ENCODE data around the gene DSC2.
"Not testable (repeated sequence)": the region's sequence is repeated elsewhere in the genome, so short reads cannot be mapped to it uniquely, and the experiment has no call there.

DSC2 gene

DNA sequence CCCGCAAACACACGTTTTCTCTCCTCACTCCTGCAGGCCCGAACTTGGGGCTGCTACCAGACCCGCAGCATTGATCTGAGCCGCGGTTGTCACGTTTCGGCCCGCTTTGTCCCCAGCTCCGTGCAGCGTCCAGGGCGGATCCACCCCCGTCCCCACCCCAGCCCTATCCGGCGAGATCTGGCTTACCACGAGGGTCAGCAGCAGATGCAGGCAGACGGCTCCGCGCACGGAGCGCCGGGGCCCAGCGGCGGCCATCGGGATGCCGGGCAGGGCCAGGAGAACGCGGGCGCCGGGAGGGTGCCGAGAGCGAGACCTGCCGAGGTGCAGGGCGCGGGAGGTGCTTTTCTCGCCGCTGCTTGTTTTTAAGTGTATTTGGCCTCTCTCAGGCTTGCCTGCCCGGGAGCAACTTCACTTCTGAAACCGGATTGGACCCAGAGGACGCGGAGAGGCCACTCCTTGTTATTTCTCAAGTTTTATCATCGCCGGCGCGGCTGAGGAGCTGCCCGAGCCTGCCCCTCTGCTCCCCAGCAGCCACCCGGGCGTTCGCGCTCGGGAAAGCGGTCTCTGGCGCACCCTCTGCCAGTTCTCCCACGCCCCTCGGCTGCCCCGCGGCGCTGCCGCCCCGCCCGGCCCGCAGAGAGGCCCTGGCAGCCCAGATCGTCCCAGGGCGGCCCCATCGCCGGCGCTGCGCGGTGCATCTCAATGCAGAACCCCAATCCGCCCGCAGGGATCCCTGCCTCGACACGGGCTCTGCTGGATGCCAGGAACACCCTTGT, 59.6 kb downstream of the DSC2 start, which contains the start of gene DSC3:
TSS of gene DSC3 (minus strand) at position 337 of the 776 bp plus-strand sequence. CDS start at position 255, 82 bp downstream.
- no peak for DNase-seq (ENCODE audit: low spot score)

DNA sequence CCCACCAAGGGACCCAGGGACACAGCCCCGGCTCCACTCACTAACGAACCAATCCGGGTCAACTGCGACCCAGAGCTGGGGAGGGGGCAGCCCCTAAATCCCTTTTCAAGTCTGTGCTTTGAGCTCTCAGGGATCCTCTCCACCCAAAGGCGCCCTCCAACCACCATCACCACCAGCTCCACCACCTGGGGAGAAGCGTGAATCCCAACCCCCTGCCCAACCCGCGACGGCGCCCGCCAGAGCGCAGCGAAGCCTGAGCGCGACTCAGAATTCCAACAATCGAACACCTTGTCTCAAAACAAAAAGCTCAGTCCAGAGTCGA, 60.2 kb downstream of the DSC2 start:
- DNase-seq (ENCODE audit: low spot score), result no peak

DNA sequence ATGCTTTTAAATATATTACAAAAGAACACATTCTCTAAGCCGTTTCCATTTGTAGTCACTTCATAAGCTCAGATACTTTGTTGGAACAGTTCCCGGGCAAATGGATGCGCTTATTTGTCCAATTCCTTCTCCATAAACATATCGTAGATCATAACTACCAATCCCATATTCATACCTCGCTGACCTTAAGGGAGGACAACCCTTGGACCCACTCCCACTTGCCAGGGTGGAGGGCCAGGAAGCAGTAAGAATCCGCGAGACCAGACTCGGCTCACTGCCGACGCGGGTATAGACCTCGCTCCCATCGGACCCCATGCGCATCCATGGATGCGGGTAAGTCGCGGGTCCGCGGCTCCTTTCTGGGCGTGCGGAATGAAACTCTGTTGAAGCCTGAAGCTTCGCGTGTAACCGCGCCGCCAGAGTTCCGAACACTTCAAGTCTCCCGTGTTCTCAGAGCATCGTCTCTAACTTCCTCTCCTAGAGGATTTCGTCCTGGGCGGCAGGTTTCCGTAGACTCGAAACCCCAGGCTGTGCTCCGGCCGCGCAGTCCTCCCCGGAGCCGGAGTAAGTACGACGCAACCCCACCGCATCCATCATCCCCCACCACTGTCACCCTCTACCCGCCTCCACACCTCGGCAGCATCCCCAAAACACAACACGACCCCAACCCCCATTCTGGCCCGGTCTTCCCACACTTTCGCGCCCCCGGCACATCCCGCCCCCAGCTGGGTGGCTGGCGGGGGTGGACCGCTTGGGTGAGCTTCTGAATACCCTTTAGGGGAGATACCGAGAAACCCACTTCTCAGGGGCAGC, 60.7 kb downstream of the DSC2 start:
- no peak for DNase-seq (ENCODE audit: low spot score)

DNA sequence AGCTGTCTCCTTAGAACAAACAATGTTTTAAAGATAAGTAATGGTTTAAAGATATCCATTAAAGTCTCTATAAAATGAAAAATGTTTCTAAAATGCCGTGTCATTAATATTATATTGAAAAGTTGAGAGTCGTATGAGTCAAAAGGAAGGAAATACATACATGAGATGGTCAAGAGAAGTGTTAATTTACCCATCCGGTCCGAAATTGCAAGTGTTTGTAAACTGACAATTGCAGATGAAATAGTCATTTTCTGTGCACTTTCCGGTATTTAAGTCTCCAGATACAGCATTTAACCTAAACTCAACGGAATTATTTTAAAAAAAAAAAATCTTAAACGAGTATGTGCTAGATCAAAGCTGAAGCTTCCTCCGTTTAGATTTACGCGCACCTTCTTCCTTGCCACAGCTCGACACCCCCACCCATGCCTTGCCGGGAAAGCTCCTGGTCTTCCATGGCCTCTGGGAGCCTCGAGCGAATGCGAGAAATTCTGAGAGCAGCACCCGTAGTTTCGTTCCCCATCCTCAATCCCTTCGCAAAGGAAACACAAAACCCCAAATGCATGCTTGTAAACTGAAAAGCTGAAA, 61.4 kb downstream of the DSC2 start:
- DNase-seq (ENCODE audit: low spot score), result no peak

DNA sequence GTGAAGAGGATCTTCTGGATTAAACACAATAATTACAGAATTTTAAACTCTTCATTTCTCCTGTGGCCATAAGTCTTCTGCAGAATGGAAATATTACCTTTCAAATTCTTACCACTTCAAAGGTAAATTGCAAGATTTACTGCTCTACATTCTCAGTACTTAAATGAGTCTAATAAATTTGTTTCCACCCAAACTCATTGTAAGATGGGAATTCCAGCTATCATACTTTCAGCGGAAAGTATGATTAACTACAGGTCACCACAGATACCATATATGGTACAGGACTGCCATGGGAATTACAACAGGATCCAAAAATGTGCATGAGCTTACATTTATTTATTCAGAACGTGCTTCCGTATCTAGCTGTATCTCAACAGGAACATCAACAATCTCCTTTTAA, 62.8 kb downstream of the DSC2 start:
- DNase-seq (ENCODE audit: low spot score), result no peak

DNA sequence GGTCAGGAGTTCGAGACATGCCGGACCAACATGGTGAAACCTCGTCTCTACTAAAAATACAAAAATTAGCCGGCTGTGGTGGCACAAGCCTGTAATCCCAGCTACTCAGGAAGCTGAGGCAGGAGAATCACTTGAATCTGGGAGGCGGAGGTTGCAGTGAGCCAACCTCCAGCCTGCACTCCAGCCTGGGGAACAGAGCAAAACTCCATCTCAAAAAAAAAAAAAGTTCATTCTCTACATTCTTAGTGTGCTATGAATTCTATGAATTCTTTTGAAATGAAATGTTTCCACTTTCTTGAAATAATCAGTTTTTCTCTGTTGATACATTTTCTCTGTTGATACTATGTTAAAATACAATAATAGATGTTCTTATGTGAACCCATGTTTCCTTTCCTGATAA, 64.5 kb downstream of the DSC2 start:
- not testable (repeated sequence) for DNase-seq (ENCODE audit: low spot score)

DNA sequence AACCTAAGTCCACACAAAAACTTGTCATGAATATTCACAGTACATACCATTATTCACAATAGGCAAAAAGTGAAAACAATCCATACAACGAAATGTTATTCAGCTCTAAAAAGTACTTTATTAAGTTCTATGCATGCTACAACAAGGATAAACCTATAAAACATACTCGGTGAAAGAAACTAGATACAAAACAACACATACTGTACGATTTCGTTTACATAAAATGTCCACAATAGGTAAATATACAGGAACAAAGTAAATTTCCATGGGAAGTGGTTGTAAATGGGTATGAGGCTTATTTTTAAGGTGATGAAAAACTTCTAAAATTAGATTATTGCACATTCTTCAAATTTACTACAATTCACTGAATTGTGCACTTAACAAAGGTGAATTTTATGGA, 67.7 kb downstream of the DSC2 start:
- no peak for DNase-seq (ENCODE audit: low spot score)

DNA sequence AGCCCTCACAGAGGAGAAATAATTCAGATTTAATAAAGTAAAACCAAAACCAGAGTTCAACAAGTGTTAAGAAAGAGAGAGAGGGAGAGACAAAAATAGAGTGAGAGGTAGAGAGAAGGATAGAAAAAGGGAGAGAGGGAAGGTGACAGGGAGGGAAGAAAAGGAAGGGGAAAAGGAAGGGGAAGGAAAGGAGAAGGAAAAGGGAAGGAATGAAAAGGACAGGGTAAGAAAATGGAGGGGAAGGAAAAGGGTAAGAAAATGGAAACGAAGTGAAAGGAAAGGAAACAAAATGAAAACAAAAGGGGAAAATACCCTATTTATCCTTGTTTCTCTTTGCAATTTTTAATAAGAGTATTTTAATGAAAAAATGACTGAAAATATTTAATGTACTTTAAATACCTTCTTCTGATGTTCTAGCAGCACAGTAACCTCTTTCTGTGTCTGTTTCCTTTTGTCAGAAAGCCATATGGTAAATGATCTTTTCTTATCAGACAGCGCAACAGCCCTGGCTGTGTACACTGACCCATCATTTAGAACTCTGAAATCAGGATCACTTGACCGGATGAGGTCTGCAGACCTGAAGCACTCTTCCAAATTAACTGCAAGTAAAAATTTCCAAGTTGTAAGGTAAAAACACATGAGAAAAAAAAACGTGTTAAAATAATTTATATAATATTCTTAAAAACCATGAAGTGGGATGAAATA, 71.5 kb downstream of the DSC2 start:
- DNase-seq (ENCODE audit: low spot score), result no peak

DNA sequence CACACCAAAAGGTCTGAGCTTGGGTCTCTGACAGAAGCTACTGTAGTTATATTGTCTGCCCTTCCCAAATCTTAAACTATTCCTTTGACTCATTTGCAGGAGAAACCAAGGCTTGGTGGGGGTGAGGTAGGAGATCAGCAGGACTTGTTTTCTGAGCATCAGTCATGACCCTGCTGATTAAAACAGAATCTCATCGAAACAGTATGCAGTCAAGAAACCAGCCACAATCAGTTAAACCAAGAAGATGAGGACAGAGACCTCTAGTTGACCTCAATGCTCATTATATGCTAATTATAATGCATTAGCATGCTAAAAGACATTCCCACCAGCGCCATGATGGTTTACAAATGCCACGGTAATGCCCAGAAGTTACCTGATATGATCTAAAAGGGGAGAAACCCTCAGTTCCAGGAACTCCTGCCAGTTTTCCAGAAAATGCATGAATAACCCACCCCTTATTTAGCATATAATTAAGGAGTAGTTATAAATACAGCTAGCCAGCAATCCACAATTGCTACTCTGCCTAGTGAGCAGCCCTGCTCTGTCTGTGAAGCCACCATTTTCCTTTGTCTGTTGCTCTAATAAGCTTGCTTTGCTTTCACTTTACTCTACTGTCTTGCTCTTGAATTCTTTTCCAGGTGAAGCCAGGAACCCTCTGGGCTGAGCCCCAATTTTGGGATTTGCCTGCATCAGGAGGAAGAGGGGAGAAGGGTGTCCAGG, 86.3 kb downstream of the DSC2 start:
- DNase-seq (ENCODE audit: low spot score), result no peak

DNA sequence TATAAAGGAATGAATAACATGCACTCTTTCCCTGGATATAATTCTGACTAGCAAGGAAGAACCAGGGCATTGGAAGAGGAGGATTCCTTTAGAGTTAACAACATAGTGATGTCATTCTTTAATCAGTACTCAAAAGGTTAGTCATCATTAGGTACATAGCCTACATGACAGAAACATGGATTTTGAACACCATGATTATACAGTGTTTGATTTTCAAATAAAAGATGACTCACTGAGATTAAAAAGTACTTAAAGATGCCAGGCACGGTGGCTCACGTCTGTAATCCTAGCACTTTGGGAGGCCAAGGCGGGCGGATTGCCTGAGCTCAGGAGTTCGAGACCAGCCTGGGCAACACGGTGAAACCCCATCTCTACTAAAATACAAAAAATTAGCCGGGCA, 90.8 kb downstream of the DSC2 start:
- DNase-seq (ENCODE audit: low spot score), result not testable (repeated sequence)

DNA sequence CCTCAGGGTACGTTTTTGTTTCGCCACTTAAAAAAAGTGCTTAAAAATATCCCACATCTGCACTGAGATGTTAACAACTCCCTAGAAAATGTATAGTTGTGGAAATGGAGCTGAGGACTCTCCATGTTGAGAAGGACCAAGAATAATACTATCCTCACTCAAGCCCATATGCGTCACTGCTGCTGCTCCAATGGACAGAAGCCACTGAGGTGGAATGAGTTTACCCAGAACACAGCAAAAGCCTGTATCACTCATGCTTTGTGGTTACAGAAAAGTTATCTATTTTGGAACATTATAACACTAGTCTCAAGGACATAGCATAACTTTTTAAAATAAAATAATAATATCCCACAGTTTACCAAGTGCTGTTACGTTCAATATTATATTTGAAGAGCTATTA, 91.6 kb downstream of the DSC2 start:
- no peak for DNase-seq (ENCODE audit: low spot score)

Data from CD4-positive, alpha-beta T cell treated with Interleukin-15 for 4 hours (primary cell).